Measurements from ENCODE around the gene E4F1. TPM values are rescaled to one million over a fixed set of nuclear protein-coding genes. Genes with fewer than 3 reads are reported as not detected.

Gene E4F1
- total and polyA plus RNA-seq, 2 donors (not counting 3 experiments of a cell fraction or from before 2014, with no cell fraction given), result 28.6 to 32.7 TPM

GRCh38 chr16:2204416-2205103 lies 18.8 kb upstream of the E4F1 start:
- H3K36me3 ChIP-seq (ENCODE audit: control insufficient read depth in 2 of 2, extremely low read depth in 1 of 2, insufficient read depth in 2 of 2, low read length in 2 of 2), result peaks cover 0 to 18% of the 10 kb centered on the region in 2 experiments
- H3K79me2 ChIP-seq (ENCODE audit: control insufficient read depth, insufficient read depth, low read length), result peaks cover 7% of the 10 kb centered on the region
- ChIA-PET CTCF (interaction anchor here (0.9 kb wide), 1 partner anchor 10 kb away, joined by 5 read pairs; the partner anchor contains the start of gene PGP), POLR2A (interaction anchor here (1.3 kb wide), 1 partner anchor 49 kb away, joined by 5 read pairs; the partner anchor contains the start of gene TRAF7)
- H3K4me1 ChIP-seq (ENCODE audit: control insufficient read depth, extremely low read depth, insufficient read depth, low read length), result peaks cover 10% of the 10 kb centered on the region
- BruUV-seq (replicated peaks), result TSS peak; percentile 37
- H3K27ac ChIP-seq (ENCODE audit: insufficient read depth, low read depth, low read length), result peak overlapping the region; percentile 21
- H3K9ac ChIP-seq (replicated peaks; ENCODE audit: extremely low read depth, insufficient read depth, low read length), result peak overlapping the region; percentile 88
- H4K20me1 ChIP-seq (replicated peaks; ENCODE audit: control insufficient read depth, extremely low read depth, insufficient read depth, low read length), result no peaks in the 10 kb centered on the region
- FAIRE-seq (peak; percentile 8), DNase-seq (ENCODE audit: low read depth, low spot score) (no peak)
- dilution Hi-C loops (cut with MboI; ENCODE audit: extremely low pct_ligation_motif_present, low sequenced_read_pairs) (no loop called here), intact Hi-C loops (cut with micrococcal nuclease) (loop anchor here (1.0 kb wide), 3 partner anchors 11 to 49 kb away; partner anchors contain the start of genes E4F1 and TRAF7)
- no peaks in the 10 kb centered on the region for H3K9me1 ChIP-seq (replicated peaks; ENCODE audit: control insufficient read depth, extremely low read depth, insufficient read depth, low read length)
- peak overlapping the region; percentile 64 for H3K4me2 ChIP-seq (ENCODE audit: insufficient read depth, low read length)
- TF ChIP-seq GATA2 (IDR thresholded peaks at IDR 0.05; ENCODE audit: insufficient read depth, insufficient read length, low read depth, low read length) (no peak), EZH2 (IDR thresholded peaks at IDR 0.05; ENCODE audit: borderline replicate concordance, low read depth, low read length, severe bottlenecking) (no peak)
- peak overlapping the region; percentile 17 to 91 (median 73) for H3K4me3 ChIP-seq (replicated peaks in 1 of 3; ENCODE audit: insufficient read depth in 1 of 3, low read depth in 1 of 3, low read length in 3 of 3)
- peaks cover 2 to 4% of the 10 kb centered on the region in 2 experiments for H3K27me3 ChIP-seq (ENCODE audit: control insufficient read depth in 2 of 2, insufficient read depth in 2 of 2, low read length in 2 of 2)
- no peaks in the 10 kb centered on the region for H3K9me3 ChIP-seq (replicated peaks; ENCODE audit: control insufficient read depth, insufficient read depth, low read length)
- H2AFZ ChIP-seq (ENCODE audit: low read depth, low read length), result peak overlapping the region; percentile 83

- FAIRE-seq (peak; percentile 85), DNase-seq (ENCODE audit: low read depth, low spot score) (peak; percentile 87)
- no peaks in the 10 kb centered on the region for H3K9me3 ChIP-seq (replicated peaks; ENCODE audit: control insufficient read depth, insufficient read depth, low read length)
- peaks cover 0 to 22% of the 10 kb centered on the region in 2 experiments for H3K36me3 ChIP-seq (ENCODE audit: control insufficient read depth in 2 of 2, extremely low read depth in 1 of 2, insufficient read depth in 2 of 2, low read length in 2 of 2)
- peak within 1 kb of the TSS; percentile 58 to 91 (median 73) for H3K4me3 ChIP-seq (replicated peaks in 1 of 3; ENCODE audit: insufficient read depth in 1 of 3, low read depth in 1 of 3, low read length in 3 of 3)
- ChIA-PET POLR2A (interaction anchor here (1.3 kb wide), 1 partner anchor 50 kb away, joined by 5 read pairs; the partner anchor contains the start of gene TRAF7), CTCF (interaction anchor here (0.9 to 1.0 kb wide), 2 partner anchors 9 to 49 kb away, joined by 3 to 5 read pairs; partner anchors contain the start of gene PGP)
- H3K9ac ChIP-seq (replicated peaks; ENCODE audit: extremely low read depth, insufficient read depth, low read length), result peak within 1 kb of the TSS; percentile 88
- intact Hi-C loops (cut with micrococcal nuclease) (loop anchor here (1.0 kb wide), 3 partner anchors 10 to 50 kb away; partner anchors contain the start of genes E4F1 and TRAF7), dilution Hi-C loops (cut with MboI; ENCODE audit: extremely low pct_ligation_motif_present, low sequenced_read_pairs) (no loop called here)
- H3K27ac ChIP-seq (ENCODE audit: insufficient read depth, low read depth, low read length), result peak within 1 kb of the TSS; percentile 76
- peak within 1 kb of the TSS; percentile 90 for H2AFZ ChIP-seq (ENCODE audit: low read depth, low read length)
- peaks cover under 1 to 2% of the 10 kb centered on the region in 2 experiments for H3K27me3 ChIP-seq (ENCODE audit: control insufficient read depth in 2 of 2, insufficient read depth in 2 of 2, low read length in 2 of 2)
- no peaks in the 10 kb centered on the region for H3K9me1 ChIP-seq (replicated peaks; ENCODE audit: control insufficient read depth, extremely low read depth, insufficient read depth, low read length)
- TF ChIP-seq JUN (IDR thresholded peaks at IDR 0.05; ENCODE audit: borderline replicate concordance, insufficient read depth, insufficient read length, low read depth) (no peak), POLR2AphosphoS5 (IDR thresholded peaks at IDR 0.05; ENCODE audit: insufficient read depth, low read depth, low read length) (peak; percentile 98), POLR2A (IDR thresholded peaks at IDR 0.05; ENCODE audit: low read depth, low read length) (peak; percentile 89), CTCF (IDR thresholded peaks at IDR 0.05; ENCODE audit: extremely low read depth in 1 of 2, insufficient read depth in 1 of 2, low read depth in 1 of 2, low read length in 2 of 2) (peak in 1 of 2 donors; percentile 25)
- no TSS peak for BruUV-seq (replicated peaks)
- no peaks in the 10 kb centered on the region for H4K20me1 ChIP-seq (replicated peaks; ENCODE audit: control insufficient read depth, extremely low read depth, insufficient read depth, low read length)
- peak within 1 kb of the TSS; percentile 72 for H3K4me2 ChIP-seq (ENCODE audit: insufficient read depth, low read length)
- H3K79me2 ChIP-seq (ENCODE audit: control insufficient read depth, insufficient read depth, low read length), result peaks cover 7% of the 10 kb centered on the region
- peaks cover 10% of the 10 kb centered on the region for H3K4me1 ChIP-seq (ENCODE audit: control insufficient read depth, extremely low read depth, insufficient read depth, low read length)
Measured at GRCh38 chr16:2205104-2205966, 18.1 kb upstream of the E4F1 start, which contains the start of gene MLST8. Gene MLST8, plus strand, starts transcription at chr16:2205454. Its CDS starts 632 bp downstream, at chr16:2206086.

Measured in endothelial cell of umbilical vein (primary cell).